Hematopoietic multipotent progenitor cell treated with erythropoietin and hydrocortisone succinate and interleukin-3 and kit ligand, for 4 days (in vitro differentiated cells): ENCODE results near the gene RHD.
"Not testable (repeated sequence)": the region's sequence is repeated elsewhere in the genome, so short reads cannot be mapped to it uniquely, and the experiment has no call there.

Experiments
- DNase-seq: peaks from one replicate; pipeline ENCODE4 v3.0.0-alpha.2; 2015

RHD gene

DNA sequence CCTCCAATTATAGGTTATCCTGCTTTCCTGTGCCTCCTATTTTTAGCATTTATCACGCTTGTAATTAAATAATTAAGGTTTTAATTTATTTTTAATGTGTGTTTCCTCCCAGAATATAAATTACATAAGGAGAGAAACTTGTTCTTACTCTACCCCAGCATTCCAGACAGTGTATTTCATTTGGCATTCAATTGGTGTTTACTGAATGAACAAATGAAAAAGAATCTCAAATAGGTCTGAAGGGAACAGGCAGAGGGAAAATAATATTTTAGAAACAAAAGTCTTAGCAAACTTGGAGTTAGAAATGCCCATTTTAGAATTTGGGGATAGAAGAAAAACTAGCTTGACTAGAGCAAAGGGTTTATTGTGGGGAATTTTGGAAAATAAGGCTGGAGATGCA is 15.1 kb upstream of the RHD start:
- no peak for DNase-seq

GRCh38 chr1:25259813-25260212 is 12.5 kb upstream of the RHD start:
- DNase-seq = peak; percentile 43

DNA sequence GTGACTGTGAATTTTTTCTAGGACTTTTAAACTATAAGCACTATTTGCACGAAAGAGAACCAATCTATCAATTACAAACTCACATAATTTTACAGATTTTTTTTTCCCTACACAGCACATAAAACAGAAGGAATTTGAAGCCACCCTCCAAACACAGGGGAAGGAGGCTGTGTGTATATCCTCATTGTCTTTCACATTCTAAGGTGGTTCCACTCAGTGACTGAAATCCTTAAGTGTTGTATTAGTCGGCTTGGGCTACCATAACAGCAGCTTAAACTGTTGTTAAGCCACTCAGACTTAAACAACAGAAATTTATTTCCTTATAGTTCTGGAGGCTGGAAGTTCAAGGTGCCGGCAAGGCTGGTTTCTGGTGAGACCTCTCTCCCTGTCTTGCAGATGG is 12.0 kb upstream of the RHD start:
- not testable (repeated sequence) for DNase-seq

DNA sequence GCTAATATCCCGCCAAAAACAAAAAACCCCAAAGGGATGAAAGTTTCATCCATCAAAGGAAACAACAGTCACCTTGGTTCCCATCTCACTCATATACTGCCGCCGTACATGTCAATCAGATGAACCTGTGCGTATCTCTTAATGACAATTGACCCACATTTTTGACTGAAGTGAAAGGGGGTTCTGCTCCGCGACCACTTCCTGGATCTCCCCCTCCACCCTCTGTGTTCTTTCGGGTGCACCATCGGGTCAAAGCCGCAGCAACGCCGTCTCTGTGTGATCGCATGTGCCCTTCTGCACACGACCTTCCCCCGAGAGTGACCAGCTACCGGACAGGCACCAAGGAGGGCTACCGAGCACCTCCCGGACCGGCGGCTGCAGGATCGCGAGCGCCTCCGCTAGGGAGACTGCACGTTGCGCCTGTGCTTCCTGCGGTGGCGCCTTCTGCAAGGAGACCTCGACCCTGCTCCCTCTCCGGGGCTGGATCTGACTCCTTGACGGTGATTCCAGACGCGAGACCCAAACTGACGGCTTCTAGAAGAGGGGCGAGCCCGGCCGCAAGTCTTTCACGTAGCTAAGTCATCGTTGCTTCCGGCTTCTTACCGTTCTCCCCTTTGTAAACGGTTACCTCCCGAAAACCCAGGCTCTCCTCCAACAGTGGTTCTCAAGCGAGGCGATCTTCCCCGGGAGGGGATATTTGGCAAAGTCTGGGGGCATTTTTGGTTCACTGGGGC is 5.6 kb upstream of the RHD start:
- peak; percentile 11 for DNase-seq

GRCh38 chr1:25267288-25268142 is 4.8 kb upstream of the RHD start:
- DNase-seq = peak; percentile 79

DNA sequence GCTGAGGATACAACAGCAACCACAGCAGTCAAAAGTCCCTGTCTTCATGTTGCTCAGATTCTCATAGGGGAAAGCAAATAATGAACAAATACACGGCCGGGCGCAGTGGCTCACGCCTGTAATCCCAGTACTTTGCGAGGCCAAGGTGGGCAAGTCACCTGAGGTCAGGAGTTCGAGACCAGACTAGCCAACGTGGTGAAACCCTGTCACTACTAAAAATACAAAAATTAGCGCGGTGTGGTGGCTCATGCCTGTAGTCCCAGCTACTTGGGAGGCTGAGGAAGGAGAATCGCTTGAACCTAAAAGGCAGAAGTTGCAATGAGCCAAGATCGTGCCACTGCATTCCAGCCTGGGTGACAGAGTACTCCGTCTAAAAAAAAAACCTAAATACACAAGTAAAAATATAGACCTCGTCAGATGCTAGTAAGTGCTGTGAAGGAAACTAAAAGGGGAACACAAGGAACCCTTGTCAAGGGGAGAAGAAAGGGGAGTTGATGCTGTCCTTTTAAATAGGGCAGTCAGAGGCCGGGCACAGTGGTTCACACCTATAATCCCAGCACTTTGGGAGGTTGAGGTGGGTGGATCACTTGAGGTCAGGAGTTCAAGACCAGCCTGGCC is 4.1 kb upstream of the RHD start:
- not testable (repeated sequence) for DNase-seq

DNA sequence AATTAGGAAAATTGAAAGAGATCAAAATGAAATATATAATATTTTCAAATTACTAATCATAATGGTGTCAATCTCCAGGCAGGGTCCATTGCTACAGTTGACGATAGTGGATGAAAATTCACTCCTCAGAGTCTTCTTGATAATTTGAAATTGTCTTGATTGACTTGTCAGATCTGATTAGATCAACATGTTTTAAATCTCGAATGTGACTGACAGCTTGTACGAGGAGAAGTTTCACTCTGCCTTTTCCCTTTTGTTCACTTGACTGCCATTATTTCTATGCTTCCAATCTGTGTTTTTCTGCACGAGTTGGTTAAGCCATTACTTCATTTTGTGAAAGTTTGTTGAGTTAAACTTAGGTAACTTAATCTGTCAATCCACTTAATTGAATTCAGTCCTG is 3.3 kb downstream of the RHD start:
- not testable (repeated sequence) for DNase-seq

DNA sequence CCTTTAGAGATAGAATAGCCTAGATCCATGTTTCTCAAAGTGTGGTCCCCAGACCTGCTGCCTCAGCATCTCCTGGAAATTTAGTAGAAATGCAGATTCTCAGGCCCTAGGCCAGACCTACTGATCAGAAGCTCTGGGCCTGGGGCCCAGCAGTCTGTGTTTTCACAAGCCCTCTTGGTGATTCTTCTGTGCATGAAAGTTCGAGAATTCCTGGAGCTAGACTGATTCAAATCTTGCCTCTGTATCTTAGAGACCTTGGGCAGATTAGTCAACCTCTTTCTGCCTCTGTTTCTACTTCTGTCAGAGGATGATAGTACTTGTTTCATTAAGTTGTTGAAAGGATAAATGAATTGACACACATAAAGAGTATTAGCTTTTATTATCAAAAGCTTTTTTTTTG is 5.0 kb downstream of the RHD start:
- not testable (repeated sequence) for DNase-seq

DNA sequence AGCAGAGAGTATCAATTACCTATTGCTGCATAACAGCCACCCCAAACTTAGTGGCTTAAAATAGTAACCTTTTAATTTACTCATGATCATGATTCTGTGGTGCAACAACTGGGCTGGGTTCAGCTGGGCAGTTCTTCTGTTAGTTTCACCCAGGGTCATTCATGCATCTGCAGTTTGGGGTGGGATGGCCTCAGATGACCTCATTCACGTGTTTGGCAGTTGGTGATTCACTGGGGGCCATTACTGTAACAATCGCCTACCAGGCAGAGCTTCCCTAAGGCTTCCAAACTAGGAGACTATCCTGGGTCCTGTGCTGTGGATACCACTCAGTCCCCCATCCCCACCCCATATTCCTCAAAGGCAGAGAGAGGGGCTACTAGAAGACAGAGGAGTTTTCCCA is 6.0 kb downstream of the RHD start:
- DNase-seq = not testable (repeated sequence)

DNA sequence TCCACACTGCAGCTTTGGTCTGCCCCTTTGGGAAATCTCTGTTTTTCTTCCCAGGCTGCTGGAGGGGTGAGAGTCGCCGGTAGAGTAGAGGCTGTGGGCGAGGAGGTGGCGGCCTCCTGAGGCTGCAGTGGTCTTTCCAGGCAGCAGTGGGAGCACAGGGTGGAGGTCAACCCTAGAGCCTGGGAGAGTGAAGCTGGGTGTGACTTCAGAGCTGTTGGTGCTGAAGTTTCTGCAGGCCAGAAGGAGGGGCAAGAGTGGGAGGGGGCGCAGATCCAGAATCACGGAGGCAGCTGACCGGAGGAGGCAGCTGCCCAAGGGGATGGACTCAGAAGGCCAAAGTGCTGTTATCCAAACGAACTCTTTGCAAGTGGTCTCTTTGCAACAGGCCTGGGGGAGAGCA is 6.5 kb downstream of the RHD start:
- not testable (repeated sequence) for DNase-seq

- peak; percentile 77 for DNase-seq
Measured at GRCh38 chr1:25279693-25280111, 7.4 kb downstream of the RHD start.

DNA sequence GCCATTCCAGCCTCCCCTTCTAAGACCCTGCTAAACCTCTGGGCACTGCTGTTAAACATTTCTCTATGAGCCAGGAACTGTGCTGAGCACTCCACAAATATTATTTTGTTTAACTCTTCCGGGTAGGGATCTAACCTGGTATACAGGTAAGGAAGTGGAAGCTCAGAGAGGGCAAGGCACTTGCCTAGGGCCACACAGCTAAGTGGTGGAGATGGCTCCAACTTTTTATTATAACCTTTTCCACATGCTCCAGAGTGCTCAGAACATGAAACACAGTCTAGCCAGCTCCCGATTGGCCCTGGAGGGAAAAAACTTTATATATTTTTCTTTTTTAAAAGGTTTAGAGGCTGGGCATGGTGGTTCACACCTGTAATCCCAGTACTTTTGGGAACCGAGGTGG is 13.6 kb downstream of the RHD start:
- DNase-seq = not testable (repeated sequence)

- peak; percentile 9 for DNase-seq
Measured at GRCh38 chr1:25287164-25287563, 14.9 kb downstream of the RHD start.

DNA sequence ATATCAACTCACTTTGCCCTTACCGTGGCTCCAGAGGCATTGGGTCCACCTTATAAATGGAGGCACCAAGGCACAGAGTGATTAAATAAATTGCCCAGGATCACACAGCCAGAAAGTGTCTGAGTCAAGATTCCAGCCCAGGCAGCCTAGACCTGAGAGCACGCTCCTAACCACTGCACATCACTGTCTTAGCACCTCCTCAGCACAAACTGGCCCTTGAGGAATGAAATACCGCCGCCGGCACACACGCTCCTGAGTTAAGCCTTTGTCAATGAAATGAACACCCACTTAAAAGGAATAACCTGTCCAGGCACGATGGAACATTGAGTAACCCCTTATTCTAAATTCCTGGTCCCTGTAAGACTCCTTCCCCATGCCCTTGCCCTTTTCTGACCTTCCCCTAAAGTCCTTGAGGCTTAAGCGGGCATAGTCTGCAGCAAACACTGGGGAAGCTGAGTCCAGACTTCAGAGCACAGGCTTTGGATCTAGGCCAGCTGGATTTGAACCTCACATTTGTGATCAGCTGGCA is 16.3 kb downstream of the RHD start:
- DNase-seq = not testable (repeated sequence)

DNA sequence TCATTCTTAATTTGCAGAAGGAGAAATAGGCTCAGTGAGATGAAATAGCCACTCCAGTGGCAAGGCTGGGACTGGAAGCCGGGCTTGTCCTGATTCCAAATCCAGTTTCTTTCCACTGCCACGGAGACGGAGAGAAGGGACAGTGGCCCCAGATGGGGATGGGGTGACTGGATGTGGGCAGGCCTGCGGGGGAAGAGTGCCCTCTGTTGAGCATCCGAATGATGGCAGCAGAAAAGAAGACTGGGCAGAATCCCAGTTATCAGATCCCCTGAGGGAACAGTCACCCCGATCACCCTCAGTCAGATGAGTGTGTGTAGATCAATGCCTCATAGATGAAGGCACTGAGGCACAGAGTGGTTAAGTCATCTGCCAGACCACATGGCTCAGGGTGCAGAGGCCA is 17.7 kb downstream of the RHD start:
- DNase-seq = not testable (repeated sequence)

- DNase-seq = not testable (repeated sequence)
Measured at GRCh38 chr1:25293426-25293825, 21.1 kb downstream of the RHD start.

- DNase-seq = not testable (repeated sequence)
Measured at GRCh38 chr1:25294889-25295826, 22.8 kb downstream of the RHD start.

DNA sequence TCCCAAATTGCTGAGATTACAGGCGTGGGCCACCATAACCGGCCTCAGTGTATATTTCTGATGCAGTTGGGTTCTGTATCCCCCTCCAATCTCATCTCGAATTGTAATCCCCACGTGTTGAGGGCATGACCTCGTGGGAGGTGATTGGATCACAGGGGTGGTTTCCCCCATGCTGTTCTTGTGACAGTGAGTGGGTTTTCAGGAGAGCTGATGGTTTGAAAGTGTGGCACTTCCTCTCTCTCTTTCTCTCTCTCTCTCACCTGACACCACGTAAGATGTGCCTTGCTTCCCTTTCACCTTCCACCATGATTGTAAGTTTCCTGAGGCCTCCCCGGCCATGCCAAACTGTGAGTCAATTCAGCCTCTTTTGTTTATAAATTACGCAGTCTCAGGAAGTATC is 24.2 kb downstream of the RHD start:
- not testable (repeated sequence) for DNase-seq

GRCh38 chr1:25300729-25301128 is 28.4 kb downstream of the RHD start:
- not testable (repeated sequence) for DNase-seq

GRCh38 chr1:25302330-25302729 is 30.0 kb downstream of the RHD start:
- DNase-seq = not testable (repeated sequence)

DNA sequence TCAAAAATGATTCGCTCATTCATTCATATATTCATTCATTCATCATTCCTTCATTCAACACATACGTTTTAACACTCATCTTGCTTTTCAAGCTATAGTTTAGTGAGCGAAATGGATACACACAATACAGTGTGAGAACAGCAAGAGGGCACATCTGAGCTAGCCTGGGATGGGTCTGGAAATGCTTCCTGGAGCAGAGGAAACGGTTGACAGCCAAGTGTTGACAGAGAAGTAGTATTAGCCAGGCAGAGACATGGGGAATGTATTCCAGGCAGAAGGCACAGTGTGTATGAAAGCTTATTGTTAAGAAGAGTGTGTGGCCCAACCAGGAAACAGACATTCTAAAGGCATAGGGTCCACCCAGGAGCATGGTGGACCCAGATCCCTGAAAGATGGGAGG is 32.6 kb downstream of the RHD start:
- not testable (repeated sequence) for DNase-seq

DNA sequence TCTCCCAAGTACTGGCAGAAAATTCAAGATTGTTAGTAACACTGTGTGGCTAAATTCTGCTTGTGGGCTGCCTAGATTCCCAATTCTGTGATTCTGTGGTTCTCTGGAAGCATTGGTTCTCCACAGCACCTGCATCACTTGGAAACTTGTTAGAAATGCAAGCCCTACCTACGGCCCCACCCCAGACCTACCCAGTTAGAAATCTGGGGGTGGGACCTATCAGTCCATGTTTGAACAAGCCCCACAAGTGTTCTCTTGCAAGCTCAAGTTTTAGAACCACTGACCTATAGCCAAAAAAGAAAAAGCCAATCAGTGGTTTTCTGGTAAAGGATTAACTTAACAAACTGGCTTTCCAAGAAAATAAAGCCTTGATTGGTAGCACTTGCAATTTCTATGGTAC is 35.9 kb downstream of the RHD start:
- DNase-seq = not testable (repeated sequence)
